ENCODE data around the gene TSC22D4. TPM values are rescaled to one million over a fixed set of nuclear protein-coding genes. Genes with fewer than 3 reads are reported as not detected.
"Not testable (repeated sequence)": the region's sequence is repeated elsewhere in the genome, so short reads cannot be mapped to it uniquely, and the experiment has no call there.

Gene TSC22D4
- polyA plus RNA-seq, 4 donors: 35.1 to 58.3 (median 39.1) TPM

GRCh38 chr7:100476101-100476780 lies 2.8 kb downstream of the TSC22D4 start:
- DNase-seq (ENCODE audit: low read depth in 4 of 4, low spot score in 3 of 4): no peak

- DNase-seq (ENCODE audit: low read depth in 4 of 4, low spot score in 3 of 4): no peak
Observed at GRCh38 chr7:100475549-100475948, 3.5 kb downstream of the TSC22D4 start.

- no peak for DNase-seq (ENCODE audit: low read depth in 4 of 4, low spot score in 3 of 4)
Observed at GRCh38 chr7:100472854-100473499, 6.0 kb downstream of the TSC22D4 start.

- no peak for DNase-seq (ENCODE audit: low read depth in 4 of 4, low spot score in 3 of 4)
Observed at GRCh38 chr7:100472121-100472851, 6.7 kb downstream of the TSC22D4 start.

- DNase-seq (ENCODE audit: low read depth in 4 of 4, low spot score in 3 of 4): no peak
Observed at GRCh38 chr7:100471021-100471420, 8.0 kb downstream of the TSC22D4 start.

- no peak for DNase-seq (ENCODE audit: low read depth in 4 of 4, low spot score in 3 of 4)
Observed at GRCh38 chr7:100469227-100470044, 9.6 kb downstream of the TSC22D4 start.

- DNase-seq (ENCODE audit: low read depth in 4 of 4, low spot score in 3 of 4): no peak
Observed at GRCh38 chr7:100467638-100468373, 11.2 kb downstream of the TSC22D4 start.

GRCh38 chr7:100466653-100467605 lies 12.1 kb downstream of the TSC22D4 start:
- DNase-seq (ENCODE audit: low read depth in 4 of 4, low spot score in 3 of 4): no peak

- no peak for DNase-seq (ENCODE audit: low read depth in 4 of 4, low spot score in 3 of 4)
Observed at GRCh38 chr7:100465702-100466311, 13.2 kb downstream of the TSC22D4 start.

GRCh38 chr7:100465299-100465698 lies 13.7 kb downstream of the TSC22D4 start:
- DNase-seq (ENCODE audit: low read depth in 4 of 4, low spot score in 3 of 4): no peak

- no peak for DNase-seq (ENCODE audit: low read depth in 4 of 4, low spot score in 3 of 4)
Observed at GRCh38 chr7:100464791-100465190, 14.2 kb downstream of the TSC22D4 start.

GRCh38 chr7:100464210-100464660 lies 14.8 kb downstream of the TSC22D4 start, which contains the start of gene SPACDR:
Gene SPACDR, minus strand, starts transcription at chr7:100464260. Its CDS starts 235 bp downstream, at chr7:100464025.
- DNase-seq (ENCODE audit: low read depth in 4 of 4, low spot score in 3 of 4): no peak

- no peak for DNase-seq (ENCODE audit: low read depth in 4 of 4, low spot score in 3 of 4)
Observed at GRCh38 chr7:100457033-100457432, 22.0 kb downstream of the TSC22D4 start.

- DNase-seq (ENCODE audit: low read depth in 4 of 4, low spot score in 3 of 4): no peak
Observed at GRCh38 chr7:100456562-100456961, 22.5 kb downstream of the TSC22D4 start.

GRCh38 chr7:100455206-100455605 lies 23.8 kb downstream of the TSC22D4 start:
- no peak for DNase-seq (ENCODE audit: low read depth in 4 of 4, low spot score in 3 of 4)

- not testable (repeated sequence) for DNase-seq (ENCODE audit: low read depth in 4 of 4, low spot score in 3 of 4)
Observed at GRCh38 chr7:100453854-100454253, 25.2 kb downstream of the TSC22D4 start.

- DNase-seq (ENCODE audit: low read depth in 4 of 4, low spot score in 3 of 4): no peak
Observed at GRCh38 chr7:100452513-100452912, 26.5 kb downstream of the TSC22D4 start.

GRCh38 chr7:100449190-100449795 lies 29.7 kb downstream of the TSC22D4 start:
- DNase-seq (ENCODE audit: low read depth in 4 of 4, low spot score in 3 of 4): no peak

All from right renal pelvis (tissue), 4 donors.